Measurements from ENCODE around the gene INPPL1.
"Not testable (repeated sequence)": the region's sequence is repeated elsewhere in the genome, so short reads cannot be mapped to it uniquely, and the experiment has no call there.

INPPL1 gene

GRCh38 chr11:72247584-72247983, 23.0 kb downstream of the INPPL1 start:
- DNase-seq, result no peak

GRCh38 chr11:72249961-72250360, 25.4 kb downstream of the INPPL1 start:
- no peak for DNase-seq

DNA sequence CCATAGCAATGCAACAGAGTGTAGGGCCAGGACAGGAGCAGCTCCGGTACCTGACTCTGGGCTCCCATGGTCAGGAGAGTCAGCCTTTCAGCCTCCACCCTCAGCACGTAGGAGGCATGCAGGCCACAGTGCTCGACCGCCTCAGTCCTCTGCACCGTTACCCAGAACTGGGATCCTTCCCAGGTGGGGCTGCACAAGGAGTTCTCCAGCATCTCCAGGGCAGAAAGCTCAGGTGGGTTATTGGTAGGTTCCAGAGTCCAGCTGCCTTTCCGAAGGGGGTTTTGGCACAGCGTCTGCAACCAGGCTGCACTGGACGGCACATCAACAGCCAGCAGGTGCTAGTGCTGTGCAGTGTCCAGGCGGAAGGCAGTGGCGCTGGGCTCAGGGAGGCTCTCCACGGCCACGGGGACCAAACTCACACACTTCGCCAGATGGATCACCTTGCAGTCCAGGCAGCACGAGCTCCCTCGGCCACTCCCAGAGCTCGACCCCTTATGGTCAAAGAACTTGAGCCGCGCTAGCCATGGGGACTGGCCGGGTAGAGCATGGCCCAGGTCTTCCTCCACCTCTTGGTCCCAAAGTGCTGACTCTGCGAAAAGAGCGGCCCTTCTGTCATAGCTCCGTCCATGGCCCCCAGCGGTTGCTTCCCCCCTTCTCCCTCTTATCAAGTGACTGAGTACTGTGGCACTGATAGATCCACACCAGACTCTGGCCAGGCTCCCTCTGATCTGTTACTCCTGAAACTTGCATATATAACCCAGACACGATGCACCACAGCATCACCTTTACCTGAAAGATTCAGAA, 26.3 kb downstream of the INPPL1 start:
- no peak for DNase-seq

- DNase-seq, result no peak
Observed at GRCh38 chr11:72251614-72252013, 27.0 kb downstream of the INPPL1 start.

- DNase-seq, result no peak
Observed at GRCh38 chr11:72253392-72253791, 28.8 kb downstream of the INPPL1 start.

DNA sequence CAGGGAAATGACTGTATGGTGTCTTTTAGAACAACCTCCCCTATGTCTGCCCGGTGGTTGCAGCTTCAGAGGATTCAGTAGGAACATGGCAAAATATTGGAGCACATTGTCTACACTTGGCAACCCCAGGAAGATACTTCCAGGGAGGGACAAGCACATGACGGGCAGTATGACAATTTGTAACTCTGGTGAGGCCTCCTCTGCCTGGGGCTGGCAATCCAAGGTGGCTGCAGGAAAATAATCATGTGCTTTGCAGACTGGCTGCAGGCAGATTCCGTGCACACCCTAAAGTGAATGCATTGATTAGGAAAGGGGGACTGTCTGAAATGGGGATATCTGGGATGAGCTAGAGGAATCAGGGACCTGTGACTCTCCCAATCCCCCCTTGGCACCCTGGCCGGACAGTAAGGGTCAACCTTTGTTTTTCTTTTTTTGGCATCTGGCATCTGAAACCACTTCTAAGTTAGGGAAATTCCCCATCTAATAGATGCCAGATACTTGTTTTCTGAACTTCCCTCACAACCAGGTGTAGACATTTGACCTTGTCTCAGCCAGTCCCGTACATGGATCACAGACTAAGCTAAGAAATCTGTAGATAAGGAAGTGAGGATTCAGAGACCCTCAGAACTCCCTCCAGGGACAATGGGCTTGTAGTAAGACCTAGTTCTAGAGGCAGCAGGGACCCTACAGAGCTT, 29.9 kb downstream of the INPPL1 start:
- DNase-seq, result no peak

DNA sequence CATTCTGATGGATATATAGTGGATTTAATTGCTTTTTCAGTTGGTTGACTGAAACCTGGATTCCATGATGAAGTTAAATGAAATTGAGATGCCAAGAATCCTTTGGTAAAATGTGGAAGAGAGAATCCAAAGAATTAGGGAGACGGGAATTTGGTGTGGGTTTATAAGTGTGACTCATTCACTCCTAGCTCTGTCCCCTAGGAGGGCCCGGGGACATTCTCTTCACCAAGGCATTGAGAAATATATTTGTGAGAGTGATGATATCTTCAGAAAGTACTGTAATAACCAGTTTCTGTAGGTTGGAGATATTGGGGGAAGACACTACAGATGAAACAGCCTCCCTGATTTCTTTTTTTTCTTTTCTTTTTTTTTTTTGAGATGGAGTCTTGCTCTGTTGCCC, 33.0 kb downstream of the INPPL1 start:
- DNase-seq, result no peak

GRCh38 chr11:72259490-72259889, 34.9 kb downstream of the INPPL1 start:
- no peak for DNase-seq

- no peak for DNase-seq
Observed at GRCh38 chr11:72260574-72260973, 36.0 kb downstream of the INPPL1 start.

DNA sequence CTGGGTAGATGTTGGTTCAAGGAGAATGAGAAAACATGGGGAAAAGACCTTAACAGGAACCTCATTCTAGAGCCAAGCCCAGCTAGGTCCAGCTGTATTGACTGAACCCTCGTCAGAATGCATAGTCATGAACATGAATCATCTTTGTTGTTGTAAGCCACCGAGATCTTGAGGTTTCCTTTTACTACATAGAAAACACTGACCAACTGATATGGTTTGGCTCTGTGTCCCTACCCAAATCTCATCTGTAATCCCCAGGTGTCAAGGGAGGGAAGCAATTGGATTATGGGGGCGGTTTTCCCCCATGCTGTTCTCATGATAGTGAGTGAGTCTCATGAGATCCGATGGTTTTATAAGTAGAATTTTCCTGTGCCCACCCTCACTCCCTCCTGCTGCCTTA, 38.8 kb downstream of the INPPL1 start:
- no peak for DNase-seq

- DNase-seq, result no peak
Observed at GRCh38 chr11:72265951-72266350, 41.4 kb downstream of the INPPL1 start.

DNA sequence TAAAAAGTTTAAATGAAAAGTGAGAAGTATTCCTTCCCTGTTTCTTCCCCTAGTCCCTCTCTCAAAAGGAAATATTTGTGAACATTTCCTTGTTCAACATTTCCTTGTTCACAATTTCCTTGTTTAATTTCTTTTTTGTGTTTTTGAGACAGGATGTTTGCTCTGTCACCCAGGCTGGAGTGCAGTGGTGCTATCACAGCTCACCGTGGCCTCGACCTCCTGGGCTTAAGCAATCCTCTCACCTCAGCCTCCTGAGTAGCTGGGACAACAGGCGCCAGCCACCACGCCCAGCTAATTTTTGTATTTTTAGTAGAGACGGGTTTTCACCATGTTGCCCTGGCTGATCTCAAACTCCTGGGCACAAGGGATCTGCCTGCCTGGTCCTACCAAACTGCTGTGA, 42.4 kb downstream of the INPPL1 start:
- DNase-seq, result not testable (repeated sequence)

GRCh38 chr11:72267956-72268617, 43.5 kb downstream of the INPPL1 start:
- no peak for DNase-seq

GRCh38 chr11:72271980-72272379, 47.4 kb downstream of the INPPL1 start:
- DNase-seq, result no peak

DNA sequence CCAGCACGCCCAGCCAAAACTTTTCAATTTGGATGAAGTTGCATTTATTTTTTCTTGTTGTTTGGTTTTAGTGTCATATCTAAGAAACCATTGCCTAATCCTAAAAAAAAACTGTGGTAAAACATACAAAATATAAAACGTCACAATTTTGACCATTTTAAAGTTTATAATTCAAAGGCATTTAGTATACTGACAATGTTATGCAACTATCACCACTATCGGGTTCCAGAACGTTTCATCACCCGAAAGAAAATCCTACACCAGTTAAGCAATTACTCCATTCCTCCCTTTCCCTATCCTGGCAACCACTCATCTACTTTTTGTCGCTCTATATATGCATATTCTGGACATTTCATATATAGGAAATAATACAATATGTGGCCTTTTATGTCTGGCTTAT, 49.9 kb downstream of the INPPL1 start:
- DNase-seq, result no peak

DNA sequence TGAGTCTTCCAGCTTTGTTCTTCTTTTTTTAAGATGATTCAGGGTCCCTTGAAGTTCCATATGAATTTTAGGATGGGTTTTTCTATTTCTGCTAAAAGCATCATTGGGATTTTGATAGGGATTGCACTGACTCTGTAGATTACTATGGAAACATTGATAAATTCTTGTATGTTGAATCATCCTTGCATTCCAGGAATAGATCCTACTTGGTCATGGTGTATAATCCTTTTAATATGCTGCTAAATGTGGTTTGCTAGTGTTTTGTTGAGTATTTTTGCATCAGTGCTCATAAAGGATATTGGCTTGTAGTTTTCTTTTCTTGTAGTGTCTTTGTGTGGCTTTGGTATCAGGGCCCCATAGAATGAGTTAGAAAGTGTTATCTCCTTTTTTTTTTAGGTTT, 54.3 kb downstream of the INPPL1 start:
- DNase-seq, result no peak

DNA sequence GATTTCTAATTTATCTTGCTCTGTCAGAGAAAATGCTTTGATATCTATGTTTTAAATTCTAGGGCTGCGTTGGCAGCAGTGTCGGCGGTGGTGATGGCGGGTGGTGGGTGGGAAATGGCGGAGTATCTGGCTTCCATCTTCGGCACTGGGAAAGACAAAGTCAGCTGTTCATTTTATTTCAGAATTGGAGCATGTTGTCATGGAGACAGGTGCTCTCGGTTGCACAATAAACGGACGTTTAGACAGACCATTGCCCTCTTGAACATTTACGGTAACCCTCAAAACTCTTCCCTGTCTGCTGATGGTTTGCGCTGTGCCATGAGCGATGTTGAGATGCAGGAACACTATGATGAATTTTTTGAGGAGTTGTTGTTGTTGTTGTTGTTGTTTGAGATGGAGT, 55.5 kb downstream of the INPPL1 start:
- no peak for DNase-seq

DNA sequence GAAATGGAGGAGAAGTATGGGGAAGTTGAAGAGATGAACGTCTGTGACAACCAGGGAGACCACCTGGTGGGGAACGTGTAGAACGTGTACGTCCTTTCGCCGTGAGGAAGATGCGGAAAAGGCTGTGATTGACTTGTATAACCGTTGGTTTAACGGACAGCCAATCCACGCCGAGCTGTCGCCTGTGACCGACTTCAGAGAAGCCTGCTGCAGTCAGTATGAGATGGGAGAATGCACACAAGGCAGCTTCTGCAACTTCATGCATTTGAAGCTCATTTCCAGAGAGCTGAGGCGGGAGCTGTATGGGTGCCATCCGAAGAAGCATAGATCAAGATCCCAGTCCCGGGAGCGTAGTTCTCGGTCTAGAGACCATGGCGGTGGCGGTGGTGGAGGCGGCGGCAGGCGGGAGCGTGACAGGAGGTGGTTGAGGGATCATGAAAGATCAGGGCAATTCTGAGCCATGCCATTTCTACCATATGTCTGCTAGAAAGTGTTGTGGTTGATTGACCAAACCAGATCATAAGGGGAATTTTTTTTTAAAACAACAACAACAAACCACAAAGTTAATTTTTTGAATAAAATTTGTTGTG, 56.3 kb downstream of the INPPL1 start:
- DNase-seq, result no peak

DNA sequence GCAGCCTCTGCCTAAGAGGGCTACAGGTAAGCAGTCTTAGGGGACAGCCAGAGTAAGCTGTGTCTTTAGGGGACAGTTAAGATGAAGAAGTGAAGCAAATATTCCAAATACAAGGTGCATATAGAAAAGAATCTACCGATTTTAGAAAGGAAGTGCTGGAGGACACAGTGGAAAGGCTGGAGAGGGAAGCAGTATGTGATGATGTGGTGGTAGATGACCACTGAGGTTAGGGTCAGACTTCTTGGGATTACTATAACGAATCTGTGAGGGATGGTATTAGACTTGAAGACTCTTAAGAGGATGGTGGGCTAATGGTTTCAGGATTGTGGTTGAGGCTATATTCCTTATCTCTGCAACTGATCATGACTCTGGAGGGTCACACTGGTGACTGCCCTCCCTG, 59.4 kb downstream of the INPPL1 start:
- no peak for DNase-seq

DNA sequence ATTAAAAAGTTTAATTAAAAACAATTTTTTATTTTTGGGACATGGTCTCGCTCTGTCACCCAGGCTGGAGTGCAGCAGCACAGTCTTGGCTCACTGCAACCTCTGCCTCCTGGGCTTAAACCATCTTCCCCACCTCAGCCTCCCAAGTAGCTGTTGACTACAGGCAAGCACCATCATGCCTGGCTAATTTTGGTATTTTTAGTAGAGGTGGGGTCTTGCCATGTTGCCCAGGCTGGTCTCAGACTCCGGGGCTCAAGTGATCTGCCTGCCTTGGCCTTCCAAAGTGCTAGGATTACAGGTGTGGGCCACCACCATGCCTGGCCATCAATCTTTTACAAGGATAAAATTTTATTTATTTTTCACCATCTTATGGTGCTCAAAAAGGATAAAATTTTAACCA, 62.7 kb downstream of the INPPL1 start:
- no peak for DNase-seq
